ENCODE measurements around the gene GNAQ.

GRCh38 chr9:77872863-77873262 lies 158.7 kb downstream of the GNAQ start:
- TF ChIP-seq EZH2 (IDR thresholded peaks at IDR 0.05; ENCODE audit: borderline replicate concordance) (no peak), CTCF (IDR thresholded peaks at IDR 0.05; ENCODE audit: poor library complexity) (no peak)
